GM21717 (cell line): ENCODE results near the gene HDAC4.

Experiments used
- ATAC-seq: cut with Tn5 transposase; IDR thresholded peaks from one replicate; pipeline ENCODE4 v1.9.1; 2021; ENCODE audit warnings: mild to moderate bottlenecking, moderate library complexity; ENCODE audit not compliant: unreplicated experiment

Gene HDAC4

DNA sequence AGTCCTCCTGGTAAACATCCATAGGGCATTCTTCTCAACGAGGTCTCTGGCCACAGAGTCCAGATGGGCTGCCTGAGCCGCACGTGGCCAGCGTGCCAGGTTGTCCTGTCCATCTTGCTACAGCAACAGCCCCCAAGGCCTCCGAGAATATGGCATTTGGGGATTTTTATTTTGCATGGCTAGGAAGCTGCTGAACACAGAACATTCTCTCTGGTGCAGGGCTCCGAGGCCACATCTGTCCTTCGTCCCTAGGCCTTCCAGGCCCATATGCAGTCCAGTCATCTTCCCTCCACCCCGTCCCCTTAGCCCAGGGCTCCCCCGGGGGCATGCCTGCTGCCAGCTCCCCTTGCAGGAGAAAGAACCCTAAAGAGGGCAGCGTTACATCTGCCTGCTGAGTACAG, 2.3 kb downstream of the HDAC4 start:
- no peak for ATAC-seq

DNA sequence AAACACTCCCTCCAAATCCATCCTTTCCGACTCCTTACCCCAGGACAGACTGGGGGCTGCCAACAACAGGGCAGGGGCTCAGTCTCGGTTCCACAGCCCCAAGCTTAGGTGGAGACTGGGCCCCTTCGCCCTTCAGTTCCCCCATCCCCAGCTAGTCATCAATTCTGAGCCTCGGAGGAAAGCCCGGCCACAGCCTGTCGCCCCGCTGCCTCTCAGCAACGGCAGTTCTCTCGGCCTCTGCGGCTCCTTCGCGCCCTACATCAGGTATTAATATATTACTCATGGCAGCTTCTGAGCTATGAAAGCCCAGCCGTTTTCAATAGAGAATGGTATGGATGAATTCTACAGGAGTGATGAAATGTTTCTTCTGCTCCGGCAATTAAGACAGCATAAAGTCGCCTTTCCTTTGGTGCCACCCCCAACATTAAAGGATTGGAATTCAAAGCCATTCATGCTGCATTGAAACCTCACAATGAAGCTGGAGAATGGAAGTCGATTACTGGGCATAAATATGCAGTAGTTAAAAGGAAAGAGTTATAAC, 2.8 kb downstream of the HDAC4 start:
- no peak for ATAC-seq

DNA sequence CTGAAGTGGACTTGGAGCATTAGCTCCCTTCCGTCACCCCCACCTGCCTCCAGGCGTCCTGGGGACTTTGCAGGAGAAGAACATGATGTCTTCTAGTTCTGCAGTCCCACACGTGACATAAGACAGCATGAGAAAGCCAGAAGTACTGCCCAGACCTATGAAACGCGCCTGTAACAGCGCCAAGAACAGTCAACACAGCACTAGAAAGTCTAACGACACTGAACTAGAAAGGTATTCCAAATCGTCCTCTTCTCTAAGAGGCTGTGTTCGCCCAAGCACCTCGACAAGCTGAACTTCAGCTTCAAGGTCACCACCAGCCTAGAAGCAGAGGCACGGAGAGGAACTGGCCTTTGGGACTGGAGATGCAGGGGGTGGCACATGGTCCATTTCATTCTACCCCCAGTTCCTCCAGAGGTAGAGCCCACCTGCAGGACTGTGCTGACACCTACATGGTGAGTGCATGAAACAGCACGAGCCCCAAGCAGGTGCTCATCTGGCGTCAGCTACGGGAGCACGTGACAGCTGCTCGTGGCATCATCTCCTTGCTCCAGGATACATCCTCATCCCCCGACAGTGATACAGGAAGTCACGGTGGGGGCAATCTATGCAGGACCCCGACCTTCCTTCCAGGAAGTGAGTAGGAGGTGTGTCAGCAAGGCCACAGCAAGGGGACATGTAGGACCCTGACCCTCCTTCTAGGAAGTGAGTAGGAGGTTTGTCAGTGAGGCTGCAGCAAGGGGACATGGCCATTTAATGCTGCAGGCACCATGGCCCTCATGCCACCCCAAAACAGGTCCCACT, 3.7 kb downstream of the HDAC4 start:
- ATAC-seq: no peak

DNA sequence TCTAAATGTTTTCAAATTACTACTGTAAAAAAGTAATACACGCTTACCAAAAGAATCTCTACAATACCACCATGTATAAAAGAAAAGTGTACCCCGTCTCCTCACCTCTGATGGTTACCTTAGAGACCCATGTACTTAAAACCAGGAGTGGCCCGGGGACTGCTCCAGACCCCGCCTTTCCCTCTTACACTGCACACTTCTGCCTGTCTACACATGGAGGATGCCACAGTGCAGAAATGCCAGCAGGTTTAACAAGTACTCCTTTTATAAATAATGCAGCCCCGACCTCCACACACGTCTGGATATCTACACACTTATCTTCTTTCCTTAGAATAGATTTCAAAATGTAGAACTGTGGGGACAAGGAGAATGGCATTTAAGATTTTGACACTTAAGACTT, 5.3 kb downstream of the HDAC4 start:
- no peak for ATAC-seq

DNA sequence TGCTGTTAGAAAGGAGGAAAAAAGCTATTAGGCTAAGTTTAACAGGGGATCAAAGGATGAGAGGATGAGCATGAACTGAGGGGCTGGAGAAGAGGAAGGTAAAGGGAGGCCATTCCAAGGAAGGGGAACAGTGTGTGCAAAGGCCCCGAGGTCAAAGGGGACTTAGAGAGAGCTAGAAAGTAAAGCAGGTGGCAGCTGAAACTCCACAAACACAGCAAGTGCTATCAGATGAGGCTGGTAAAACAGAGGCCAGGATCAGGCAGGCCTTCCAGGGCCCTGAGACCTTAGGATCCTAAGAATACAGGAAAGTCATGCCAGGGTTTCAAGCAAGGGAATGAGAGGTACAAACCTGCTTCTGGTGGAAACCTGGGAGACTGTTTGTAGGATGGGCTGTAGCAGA, 5.8 kb downstream of the HDAC4 start:
- no peak for ATAC-seq

DNA sequence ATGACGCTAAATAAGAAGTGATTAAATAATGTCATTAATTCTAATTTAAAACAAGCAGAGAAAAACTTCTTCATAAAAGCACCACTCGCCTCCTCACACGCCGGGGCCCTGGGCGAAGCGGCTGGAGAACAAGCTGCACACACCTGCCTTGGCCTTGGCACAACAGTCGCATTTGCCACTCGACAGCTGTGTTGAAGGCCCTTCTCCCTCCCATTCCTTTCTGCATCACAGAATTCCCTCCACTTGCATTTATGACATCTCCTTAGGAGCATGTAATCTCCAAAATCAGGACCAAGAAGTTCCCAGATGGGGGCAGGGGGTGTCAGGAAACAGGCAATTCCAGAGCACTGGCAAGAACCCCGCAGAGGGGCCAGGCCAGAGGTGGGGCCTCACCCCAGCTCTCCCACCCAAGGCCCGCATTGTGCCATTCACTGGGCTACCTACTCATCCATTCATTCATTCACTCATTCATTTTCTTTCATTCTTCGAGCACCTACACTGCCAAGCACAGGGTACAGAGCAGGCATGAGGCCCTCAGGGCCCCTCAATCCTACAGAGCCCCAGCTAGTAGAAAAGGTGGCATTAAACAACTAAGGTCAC, 6.4 kb downstream of the HDAC4 start:
- ATAC-seq: no peak

DNA sequence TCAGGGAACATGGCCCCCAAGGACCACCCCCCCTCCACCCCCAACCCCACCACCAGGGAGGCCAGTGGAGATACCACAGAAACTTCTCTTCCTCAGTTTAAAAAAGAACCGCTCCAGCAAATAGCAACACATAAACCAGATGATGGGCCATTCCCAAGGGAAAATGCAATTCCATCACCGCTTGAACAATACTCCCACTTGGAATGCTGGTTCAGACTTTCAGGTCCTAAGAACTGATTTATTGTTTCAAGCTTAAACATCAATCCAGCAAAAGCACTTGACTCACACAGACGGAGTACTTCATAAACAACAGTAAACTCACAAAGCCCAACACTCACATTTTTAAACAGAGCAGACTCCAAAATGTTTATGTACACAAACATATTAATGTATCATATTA, 6.9 kb downstream of the HDAC4 start:
- ATAC-seq: no peak

DNA sequence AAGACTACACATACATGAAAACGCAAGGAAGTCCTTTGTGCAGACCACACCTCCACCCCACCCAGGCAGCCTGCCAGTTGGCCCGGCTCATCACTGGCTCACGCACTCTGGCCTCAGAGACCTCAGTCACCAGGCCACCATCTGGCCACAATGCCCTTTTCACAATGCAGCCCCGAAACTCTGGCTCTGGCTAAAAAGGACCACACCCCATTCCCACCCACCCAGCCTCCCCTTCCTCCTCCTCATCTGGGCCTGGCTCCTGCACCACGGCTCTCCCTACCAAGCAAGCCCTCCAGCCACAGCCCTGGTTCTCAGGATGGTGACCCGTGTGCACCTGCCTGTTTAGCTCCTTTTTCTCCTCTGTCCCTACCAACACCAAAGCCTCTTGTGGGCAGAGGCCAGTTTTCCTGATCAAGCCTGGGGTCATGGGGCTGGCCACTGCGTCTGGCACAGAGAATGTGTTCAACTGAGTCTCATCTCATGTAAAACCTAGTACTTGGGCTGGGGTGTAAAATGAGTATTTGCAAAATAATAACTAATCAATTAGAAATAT, 7.4 kb downstream of the HDAC4 start:
- no peak for ATAC-seq

DNA sequence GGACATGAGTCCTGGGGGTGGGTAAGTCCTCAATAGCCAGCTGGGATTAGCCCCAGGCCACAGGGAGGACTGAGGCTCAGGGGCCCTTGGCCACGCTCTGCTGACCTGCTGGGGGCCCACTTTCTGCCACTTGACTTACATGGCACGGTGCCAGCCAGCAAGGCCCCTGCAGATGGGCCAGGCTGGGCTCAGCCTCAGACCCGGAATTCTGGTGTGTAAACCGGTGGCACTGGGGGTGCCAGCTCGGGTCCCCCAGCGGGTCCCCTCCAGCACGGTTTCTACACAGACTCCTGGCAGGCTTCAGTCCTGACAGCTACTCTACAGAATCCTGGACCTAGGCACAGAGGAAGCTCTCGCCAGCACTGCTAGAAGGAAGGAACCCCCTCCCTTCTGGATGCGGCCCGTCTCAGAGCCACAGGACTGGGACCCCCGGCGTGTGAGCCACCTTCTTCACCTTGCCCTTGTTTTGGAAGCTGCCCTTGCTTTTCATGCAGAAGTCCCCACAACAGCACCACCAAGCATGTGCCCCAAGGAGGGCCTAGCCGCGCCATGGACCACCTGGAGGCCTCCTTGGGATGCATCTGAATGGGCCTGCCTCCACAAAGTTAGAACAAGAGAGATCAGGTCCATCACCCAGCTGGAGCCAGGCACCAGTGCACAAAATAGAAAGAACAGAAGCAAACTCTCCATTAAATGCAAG, 8.0 kb downstream of the HDAC4 start:
- ATAC-seq: no peak

DNA sequence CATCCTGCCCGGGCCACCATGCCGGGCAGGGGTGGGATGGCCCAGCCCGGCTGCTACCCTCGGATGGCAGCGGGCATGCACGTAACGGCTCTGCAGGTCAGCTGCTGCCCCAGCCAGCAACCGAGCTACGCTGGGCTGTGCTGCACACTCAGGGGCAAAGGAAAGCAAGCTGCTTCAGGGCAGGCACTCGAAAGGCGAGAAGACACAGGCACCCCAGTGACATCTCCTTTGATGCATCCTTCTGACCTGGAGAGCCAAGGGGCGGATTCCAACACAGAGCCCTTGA, 8.8 kb downstream of the HDAC4 start:
- no peak for ATAC-seq

DNA sequence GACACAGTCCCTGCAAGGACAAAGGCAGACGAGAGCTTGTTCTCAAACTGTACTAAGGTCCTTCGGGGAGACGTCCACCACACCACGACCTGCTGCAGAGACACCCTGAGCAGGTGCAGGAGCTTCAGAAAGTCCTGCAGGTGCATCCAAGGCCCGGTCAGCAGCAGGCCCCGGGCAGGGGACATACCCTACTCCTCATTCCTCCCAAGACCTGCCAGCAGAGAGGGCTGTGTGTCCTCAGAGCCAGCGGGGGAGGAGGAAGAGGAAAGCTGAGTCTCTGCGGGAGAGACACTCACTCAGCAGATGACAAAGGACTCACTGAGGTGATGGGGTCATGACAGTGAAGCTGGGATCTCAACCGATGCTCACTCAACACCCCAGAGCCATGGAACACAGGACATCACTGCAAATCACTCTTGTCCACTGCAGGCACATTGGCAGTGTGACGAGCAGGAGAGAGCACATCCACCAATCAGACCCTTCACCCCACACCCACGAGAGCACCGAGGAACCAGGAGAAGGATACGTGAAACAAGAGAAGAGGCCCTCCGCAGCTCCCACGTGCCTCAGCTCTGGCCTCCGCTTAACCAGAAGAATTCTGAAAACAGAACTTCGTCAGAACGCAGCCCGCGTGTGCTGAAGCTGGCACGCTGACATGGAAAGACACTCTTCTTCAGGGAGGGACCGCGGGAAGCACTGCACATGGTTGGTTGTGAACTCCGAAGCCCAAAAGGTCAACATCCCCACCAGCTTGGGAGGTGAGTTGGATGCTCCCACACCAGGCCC, 9.3 kb downstream of the HDAC4 start:
- no peak for ATAC-seq

DNA sequence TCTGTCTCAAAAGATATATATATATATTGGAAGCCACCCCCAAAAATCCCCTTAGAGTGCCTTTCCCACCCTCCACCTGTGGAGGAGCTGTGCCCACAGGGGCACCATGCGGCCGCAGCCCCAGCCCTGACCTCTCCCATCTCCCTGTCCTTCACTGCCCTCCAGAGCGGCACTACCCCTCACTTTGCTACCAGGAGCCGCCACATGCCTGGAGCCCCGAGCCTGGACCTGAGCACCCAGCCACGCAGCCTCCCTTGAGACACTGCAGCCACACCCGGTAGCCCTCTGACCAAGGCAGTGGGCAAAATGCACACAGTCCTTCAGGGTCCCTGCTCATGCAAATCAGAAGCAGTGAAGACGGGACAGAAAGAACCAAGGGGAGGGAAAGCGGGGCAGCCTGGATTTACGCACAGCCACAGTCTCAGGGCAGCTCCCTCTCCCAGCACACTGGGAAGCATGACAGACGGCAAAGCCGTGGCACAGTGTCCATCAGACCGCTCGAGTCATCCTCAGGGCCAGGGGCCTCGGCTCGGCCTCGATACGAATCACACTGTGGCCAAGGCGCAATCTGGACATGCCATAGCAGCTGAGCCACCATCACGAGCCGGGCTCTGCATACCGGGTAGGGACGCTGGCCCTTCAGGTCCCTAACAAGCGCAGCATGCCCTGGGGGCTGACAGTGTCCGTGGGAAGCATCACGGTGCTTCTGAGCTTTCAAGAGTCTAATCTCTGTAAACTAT, 10.1 kb downstream of the HDAC4 start:
- ATAC-seq: no peak

DNA sequence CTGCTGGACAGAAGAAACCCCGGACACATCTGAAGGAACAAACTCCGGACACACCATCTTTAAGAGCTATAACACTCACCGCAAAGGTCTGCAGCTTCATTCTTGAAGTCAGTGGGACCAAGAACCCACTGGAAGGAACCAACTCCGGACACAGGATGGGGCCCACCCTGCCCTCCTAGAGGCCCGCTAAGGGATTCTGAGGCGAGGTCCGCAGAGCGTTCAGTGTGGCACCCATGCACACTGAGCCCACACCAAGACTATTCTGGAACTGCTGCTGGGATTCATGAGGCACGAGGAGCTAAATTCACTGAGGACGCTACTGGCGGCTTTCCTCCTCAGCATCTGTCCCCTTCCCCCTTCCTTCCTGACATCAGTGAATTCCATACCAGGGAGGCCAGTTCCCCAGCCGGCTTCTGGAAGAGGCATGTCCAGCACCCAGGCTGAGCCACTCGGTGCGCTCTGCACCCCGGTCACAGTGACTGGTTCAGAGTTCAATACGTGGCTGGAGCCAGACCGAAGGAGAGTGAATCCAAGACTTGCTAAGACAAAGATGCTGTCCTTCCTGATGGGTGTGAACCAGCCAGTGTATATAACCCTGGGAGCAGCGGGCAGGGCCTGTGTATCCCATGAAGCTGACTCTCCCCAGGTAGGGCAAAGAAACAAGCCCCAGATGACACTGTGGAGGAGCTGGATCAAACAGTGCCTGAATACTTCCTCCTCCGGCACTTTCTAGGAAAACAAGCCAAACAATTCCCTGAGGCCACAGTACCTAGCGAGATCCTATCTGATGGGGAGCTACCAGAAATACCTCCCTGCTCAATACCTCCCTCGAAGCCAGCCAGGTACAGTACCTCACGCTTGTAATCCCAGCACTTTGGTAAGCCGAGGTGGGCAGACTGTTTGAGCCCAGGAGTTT, 11.1 kb downstream of the HDAC4 start:
- no peak for ATAC-seq

DNA sequence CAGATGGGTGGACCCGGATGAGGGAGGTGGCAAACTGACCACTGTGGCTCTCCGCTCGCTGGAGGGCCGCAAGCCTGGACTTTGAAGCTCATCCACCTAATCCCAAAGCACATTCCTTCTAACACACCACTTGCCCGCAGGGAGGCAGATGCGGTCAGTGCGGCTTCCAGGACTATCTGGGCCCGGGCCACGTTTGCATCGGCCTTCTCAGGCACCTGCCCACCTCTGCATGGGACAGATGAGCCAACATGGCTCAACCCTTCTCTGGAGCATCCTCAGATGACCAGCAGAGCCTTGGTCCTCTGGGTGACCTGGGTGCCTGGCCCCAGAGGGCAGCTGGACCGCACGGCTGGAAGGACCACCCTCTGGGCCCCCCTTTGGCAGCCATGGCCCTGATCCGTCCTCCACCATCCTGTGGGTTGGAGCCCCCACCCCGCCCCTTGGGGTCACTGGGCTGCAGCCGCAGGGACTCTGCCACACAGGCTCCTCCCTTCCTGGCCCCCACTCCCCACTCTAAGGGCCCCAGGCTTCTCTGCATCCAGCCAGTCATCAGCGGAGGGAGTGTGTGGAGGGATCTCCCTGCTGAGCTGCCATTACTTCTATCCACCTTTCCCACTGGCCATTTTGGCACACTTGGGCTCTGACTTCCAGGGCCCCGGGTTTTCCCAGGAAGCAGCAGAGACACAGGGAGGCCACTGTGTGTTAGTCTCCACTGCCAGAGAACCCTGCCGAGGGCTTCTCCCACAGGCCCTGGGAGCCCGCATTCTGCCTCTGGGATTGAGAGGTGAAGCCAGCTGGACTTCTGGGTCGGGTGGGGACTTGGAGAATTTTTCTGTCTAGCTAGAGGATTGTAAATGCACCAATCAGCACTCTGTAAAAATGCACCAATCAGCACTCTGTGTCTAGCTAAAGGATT, 12.3 kb downstream of the HDAC4 start:
- no peak for ATAC-seq

DNA sequence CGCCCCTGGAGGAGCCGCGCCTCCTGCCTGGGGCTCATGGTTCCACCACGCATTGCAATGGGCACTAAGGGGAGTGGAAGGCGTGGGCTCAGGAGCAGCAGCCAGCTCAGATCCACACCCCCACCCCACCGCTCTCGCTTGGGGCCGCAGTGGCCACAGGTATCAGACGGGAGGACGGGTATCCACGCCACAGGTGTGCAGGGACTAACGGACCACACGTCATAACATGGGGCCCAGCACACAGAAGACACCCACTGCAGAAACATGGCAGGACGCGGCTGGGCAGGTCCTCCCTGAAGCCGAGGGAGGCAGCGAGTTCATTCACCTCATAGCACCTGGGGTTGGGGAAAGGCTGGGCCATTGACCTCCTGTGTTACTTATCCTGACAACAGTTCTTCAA, 13.0 kb downstream of the HDAC4 start:
- no peak for ATAC-seq

DNA sequence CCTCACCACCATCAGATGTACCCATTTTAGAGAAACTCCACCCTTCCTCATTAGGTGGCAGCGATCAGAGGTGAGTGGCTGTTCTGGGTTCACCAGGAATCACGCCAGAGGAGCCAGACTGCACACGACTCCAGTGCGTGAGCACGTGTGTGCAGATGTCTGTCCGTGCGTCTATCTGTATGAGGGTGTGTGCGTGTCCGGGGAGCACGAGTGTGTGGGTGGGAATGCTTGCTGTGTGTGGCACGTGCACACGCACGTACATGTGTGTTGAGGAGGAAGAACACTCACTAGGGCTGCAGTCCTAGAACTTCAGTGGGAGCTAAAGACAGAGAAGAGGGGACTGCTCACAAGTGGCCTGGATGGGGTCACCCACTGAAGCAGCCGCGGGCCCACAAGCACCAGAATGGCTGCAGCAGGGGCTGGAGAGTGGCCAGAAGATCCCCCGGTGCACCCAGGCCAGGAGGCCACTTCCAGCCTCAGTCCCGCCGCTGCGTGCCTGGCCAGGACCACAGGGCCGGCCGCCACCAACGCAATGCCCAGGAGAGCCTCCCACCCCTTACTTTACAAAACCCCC, 13.9 kb downstream of the HDAC4 start:
- ATAC-seq: no peak

DNA sequence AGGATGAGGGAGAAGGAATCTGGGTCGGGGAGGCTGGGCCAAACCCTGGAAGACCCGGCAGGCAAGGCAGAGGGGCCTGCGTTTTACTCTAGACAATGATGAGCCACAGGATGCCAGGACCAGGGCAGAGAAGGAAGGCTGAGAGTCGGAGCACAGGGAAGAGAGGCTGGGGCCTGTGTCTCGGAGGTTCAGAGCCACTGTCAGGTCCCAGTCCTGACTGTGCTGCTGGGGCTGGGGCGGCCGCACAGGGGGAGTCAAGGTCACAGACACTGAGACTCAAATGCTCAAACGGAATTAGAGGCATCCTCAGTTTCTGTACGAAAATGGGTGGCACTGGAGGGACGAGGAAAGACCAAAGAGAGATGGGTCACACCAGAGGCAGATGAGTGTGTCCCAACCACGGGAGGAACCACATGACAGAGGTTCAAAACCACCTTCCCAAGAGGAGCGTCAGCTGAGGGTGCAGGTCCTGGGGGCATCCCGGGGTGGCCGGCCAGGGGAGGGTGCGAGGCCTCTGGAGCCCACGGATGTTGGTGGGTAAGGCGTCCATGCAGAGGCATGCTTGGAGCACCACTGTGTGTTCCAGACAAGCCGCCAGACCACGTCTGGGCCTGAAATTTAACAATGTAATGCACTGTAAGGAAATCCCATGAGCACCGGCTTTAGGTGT, 14.7 kb downstream of the HDAC4 start:
- ATAC-seq: no peak
